HG02938 (cell line): Measurements from ENCODE around the gene SLC8A1.

Experiments used
- ATAC-seq: cut with Tn5 transposase; IDR thresholded peaks from one replicate; pipeline ENCODE4 v1.9.1; 2021; ENCODE audit warnings: mild to moderate bottlenecking, moderate library complexity; ENCODE audit not compliant: unreplicated experiment

SLC8A1 gene

DNA sequence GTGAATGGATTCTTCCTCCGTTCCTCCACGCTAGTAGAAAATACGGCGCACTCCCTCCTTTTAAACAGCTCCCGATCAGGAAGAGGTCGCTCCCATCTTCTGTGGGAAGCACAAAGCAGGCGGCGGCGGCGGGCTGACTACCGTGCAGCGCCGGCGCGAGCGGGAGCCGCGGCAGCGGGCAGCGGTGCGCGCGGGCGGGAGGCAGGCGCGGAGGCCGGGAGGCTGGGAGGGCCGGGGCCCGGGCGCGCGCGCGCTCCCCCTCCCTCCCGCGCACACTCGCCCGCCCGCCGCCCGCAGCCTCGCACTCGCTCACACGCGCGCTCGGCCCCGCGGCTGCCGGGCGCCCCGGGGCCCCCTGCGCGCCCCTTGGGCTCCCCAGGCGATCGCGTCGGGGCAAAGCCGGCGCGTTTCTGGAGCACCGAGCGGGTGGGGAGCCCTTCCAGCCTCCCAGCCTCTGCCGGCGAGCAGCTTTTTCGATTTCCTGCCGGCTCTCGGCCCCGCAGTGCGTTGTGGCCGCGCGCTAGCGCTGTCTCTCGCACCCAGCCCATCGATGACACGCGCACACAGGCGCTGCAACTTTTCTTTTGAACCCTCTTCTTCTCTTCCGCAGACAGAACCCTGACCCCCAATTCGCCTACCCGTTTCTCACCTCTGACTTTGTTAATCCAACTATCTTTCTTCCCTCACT lies at the start of gene SLC8A1:
TSS of gene SLC8A1 (minus strand) at position 173 of the 688 bp plus-strand sequence.
- no peak for ATAC-seq

DNA sequence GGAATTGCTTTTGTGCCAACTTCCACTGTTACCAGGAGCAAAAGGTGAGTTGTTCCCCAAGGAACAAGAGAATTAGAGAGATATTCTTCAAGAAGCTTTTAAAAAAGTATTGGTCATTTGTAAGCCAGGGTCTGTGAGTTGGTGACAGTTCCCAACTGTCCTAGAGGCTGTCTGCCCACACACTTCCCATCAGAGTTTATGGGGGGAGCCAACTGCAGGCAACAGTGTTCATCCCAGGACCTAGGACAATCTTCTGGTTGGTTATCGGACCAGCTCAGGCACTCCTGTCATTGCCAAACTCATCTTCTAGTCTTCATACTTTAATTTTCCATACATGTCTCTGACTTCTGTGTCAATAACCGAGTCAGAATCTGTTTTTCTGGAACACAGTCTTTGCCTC lies 47.5 kb upstream of the SLC8A1 start:
- ATAC-seq = no peak

DNA sequence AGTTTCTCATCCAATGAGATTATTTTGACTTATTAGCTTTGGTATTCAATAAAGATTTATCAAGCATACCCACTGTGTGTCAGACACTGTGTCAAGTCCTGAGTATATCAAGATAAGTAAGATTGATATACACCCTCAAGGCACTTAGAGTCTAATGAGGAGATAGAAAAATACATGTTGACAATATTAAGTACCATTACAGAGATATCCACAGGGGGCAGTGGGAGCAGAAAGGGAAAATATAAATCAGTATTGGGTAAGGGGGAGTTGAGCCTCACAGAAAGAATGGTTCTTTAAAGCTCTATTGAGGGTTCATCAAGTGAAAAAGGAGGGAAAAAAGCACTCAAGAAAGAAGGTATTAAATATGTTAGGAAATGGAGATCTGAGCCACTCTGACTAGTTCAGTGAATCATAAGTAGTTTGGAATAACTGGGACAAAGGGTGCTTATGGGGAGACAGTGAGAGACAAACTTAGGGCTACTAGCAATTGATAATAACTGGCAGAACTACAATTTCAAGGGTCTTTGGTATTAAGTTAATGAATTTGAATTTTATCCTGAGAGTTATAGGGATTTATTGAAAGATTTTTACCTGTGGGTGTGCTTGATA lies 45.5 kb upstream of the SLC8A1 start:
- ATAC-seq = no peak

DNA sequence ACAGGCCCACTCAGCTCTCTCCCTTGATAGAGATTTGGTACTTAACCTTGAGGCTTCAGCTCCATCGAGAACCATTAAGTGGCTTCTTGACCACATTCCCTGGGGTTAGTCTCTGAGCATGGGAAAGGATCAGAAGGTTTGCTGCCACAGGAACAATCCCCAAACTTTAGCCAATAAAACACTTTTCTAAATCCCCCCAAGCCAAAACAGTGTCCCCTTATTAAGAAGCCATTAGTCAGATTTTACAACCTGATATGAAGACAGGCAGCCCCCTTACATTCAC lies 37.7 kb upstream of the SLC8A1 start:
- ATAC-seq = no peak

DNA sequence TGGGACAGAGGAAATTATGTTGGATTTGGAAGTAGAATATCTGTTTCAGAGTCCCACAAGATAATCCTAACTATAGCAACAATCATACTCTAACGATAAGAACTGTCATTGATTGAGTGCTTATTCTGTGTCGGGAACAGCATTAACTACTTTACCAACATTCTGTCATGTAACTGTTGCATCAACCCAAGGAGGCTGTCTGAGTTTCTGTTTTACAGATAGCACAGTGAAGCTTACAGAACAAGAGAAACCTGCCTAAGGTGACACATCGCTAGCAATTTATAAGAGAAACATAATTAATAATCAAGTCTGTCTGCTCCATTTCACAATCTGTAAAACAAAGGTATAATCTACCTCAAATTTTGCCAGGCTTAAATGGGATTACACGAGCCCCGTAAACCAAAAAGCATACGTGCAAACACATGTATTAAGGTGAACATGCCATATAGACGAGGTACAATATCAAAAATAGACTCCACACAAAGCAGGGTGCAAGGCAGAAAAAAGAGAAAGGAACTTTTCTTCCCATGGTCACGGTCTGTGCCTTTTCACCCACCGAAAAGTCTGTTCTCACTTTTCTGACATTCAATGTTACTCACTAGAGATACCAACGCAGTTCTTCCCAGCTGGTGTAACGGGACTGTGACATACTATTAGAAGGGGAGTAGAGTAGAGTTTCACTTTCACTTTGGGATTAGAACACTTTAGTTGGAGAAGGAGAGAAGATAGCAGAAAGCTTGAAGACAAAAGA lies 37.2 kb upstream of the SLC8A1 start:
- no peak for ATAC-seq

DNA sequence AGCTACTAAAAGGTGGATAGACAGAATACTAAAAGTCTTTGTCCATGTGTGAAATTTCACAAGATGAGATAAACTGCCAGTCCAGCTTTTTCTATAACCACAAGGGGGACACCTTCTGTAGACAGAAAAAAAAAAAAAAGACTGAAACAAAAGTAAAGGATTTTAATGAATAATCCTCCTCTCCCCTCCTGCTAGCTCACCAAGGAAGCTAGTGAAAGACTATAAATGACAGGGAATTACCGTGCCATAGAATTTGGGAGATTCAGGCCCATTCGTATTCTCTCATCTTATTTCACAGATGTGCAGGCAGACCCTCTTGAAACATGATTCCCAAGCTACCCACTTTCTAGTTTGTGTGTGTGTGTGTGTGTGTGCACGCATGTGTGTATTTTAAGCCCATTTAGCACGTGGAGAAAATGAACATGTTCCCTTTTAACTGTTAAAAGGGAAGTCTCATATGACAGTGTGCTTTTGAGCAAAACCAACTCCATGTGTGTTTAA lies 36.3 kb upstream of the SLC8A1 start:
- no peak for ATAC-seq

DNA sequence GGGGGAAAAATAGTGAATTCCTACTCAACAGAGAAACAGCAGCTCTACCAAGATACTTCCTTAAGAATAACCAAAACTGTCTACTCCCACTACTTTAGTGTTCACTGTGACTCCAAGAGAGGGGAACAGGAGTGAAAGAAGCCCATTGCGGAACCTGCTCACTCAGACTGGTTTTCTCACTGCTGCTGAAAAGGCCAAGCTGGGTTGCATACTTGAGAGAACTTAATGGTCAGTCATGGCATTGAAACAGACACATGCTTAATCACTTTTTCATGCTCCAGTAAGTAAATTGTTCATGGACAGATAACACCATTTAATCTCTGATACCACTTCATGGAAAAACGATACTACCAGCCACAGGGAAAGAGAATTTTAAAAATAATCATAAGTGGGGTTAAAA lies 35.7 kb upstream of the SLC8A1 start:
- ATAC-seq = no peak

DNA sequence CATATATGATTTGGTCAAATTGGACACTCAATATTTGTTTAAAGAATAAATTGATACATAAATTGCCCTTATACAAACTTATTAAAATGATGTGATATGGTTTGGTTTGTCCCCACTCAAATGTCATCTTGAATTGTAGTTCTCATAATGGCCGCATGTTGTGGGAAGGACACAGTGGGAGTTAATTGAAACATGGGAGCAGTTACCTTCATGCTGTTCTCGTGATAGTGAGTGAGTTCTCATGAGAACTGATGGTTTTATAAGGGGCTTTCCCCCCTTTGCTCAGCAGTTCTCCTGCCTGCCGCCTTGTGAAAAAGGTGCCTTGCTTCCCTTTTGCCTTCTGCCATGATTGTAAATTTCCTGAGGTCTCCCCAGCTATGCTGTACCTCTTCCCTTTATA lies 34.0 kb upstream of the SLC8A1 start:
- ATAC-seq = no peak

GRCh38 chr2:40485318-40485717 lies 33.4 kb upstream of the SLC8A1 start:
- no peak for ATAC-seq

DNA sequence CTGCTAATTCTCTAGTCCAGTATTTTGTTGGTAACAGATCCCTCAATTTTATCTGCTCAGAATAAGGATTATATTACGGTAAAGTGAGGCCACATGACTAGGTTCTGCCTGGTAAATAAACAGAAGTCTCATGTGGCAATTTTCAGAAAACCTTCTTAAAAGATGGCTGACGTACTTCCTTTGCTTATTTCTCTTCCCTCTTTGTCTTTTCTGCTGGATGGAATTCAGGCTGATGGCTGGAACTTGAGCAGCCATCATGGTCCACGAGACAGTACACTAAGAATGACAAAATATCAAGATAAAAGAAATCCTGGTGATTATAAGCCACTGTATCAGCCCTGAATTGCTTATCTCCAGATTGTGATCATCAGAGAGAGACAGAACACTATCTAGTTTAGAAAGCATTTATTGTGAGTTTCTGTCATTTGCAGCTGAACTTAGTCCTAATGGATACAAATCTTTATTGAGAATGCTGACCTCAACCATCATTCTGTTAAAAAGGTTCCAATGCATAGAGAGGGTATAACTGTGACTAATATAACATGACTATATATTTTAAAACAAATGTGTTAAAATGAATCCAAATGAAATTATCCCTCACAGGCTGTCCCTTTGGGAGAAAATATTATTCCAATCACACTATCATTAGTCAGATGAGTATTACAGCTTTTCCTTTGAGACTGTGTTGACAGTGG lies 31.8 kb upstream of the SLC8A1 start:
- no peak for ATAC-seq

- no peak for ATAC-seq
Observed at GRCh38 chr2:40480596-40480995, 28.7 kb upstream of the SLC8A1 start.

GRCh38 chr2:40480073-40480472 lies 28.2 kb upstream of the SLC8A1 start:
- ATAC-seq = no peak

DNA sequence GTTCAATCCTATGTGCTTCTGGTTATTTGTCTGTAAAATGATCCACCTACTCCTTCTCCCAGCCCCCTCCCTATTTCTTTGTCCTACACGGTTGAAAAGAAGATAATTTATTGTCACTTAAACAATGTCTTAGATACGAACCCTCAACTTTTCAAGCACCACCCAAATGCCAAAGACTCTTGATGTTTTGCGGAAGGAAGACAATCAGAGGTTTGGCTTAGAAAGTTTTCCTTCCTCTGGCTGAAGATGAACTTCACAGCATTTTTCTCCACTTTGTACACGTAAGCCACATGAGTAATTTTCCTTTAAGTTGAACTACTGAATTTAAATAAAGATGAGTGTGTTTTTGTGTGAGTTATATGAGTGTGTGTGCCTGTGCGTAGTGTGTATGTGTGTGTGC lies 25.5 kb upstream of the SLC8A1 start:
- no peak for ATAC-seq

GRCh38 chr2:40476436-40476835 lies 24.5 kb upstream of the SLC8A1 start:
- no peak for ATAC-seq

- ATAC-seq = no peak
Observed at GRCh38 chr2:40474306-40474705, 22.4 kb upstream of the SLC8A1 start.

- ATAC-seq = no peak
Observed at GRCh38 chr2:40471866-40472265, 20.0 kb upstream of the SLC8A1 start.

DNA sequence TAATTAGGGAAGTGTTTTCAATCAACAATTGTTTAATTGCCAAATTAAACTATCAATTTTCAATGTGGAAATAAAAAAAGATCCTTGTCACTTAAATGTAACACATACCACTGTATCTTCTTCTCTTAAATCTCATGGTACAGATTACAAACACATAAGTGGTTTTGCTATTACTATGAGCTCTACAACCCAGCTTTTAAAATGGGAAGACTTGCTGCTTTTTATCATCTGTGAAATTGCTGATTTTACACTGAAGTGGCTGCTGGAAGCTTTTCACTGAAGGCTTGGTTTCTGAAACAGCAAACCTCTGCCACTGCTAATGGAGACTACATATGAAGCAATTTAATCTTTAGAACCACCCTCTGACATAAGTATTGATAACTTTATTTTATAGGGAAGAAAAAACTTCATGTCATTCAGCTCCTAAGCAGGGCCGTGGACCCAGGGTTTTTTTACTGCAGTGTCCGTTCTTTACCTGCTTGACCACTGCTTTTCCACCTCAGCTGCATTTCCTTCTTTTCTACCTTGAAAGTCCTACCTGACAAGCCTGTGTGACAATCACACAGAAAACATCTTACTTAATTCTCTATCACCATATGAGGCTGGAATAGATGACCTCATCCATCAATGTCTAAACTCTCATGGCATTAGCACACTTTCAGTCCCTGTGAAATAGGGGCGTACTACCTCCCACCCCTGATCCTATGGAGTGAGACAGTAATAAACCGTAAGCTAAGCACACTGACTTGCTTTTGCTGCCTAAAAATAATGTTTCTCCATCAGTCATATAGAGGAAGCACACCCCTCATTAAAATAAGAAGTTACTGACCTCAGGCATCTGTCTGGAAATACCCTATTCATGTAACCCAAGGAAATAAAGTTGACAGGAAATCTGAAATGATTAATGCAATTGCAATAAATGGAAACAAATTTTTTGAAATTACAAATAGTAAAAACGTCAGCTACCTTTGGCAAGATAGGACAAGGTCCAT lies 19.2 kb upstream of the SLC8A1 start:
- ATAC-seq = no peak

DNA sequence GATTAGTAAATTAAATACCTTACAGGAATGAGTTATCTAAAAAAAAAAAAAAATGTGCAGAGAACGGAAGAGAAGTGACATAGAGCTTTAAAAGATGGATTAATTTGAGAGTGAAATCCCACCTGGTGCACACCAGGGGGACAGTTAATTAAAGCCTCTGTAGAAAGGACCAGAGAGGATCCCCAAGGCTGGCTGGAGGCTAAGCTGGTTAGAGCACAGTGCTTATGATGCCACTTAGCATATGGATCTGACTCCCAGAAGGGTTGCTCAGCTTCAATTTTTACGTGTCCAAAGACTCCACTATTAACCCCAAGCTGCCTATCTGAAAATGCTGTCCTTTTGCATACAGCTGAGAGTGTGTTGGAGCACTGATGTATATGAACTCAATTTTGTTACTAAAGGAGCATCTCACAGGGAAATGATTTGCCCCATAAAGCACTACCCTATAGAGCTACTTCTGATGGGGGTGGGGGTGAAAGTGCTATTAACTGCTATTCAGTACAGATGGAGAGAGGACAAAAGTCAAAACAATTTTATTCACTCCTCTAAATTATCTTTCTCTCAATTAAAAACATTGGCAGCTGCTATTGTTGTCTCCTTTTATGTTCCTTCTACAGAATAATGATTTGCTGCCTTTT lies 15.2 kb upstream of the SLC8A1 start:
- no peak for ATAC-seq

DNA sequence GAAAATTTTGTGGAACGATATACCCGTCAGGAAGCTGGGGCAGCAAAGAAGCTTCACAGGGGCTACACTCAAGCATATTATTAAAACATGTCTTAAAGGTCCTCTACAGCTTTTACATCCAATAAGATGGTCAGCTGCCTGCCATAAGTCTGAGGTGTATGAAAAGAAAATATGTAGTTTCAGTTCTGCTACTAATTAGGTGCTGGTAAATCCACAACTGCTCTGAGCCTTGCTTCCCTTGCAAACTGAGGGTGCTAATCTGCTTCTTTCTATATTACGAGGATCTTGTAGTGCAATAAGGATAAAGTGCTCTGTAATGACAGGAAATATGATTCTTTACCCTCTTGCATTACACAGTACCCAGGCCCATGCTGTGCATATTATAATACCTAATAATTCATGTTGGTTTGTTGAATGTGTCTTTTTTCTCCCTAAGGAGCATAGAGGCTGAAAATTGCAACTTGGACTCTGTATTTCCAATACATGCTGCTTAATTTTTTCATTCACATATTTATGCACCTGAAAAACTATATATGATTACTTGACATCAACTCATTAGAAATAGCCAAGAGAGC lies 14.5 kb upstream of the SLC8A1 start:
- ATAC-seq = no peak

GRCh38 chr2:40463112-40463511 lies 11.2 kb upstream of the SLC8A1 start:
- ATAC-seq = no peak
